ENCODE data around the gene RPL27A. TPM values are rescaled to one million over a fixed set of nuclear protein-coding genes. Genes with fewer than 3 reads are reported as not detected.
A peak's percentile ranks its signal among the peaks of the same experiment; 100 is the strongest.

Gene RPL27A
- total RNA-seq, 1 experiment from 2014 or later = 1,103 TPM

DNA sequence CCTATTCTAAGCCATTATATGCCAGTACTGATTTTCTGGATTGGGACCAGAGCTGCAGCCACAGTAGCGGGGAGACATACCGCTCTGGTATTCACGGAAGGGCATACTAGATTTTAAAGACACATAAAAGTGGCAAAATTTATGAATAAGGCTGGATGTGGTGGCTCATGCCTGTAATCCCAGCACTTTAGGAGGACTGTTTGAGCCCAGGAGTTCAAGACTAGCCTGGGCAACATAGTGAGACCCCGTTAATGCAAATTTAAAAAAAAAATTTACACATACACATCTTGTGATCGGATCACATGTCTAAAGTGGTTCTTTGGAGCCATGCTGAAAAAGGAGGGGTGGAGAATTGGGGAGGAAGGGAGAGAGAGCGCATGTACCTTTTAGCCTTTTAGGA, 9.0 kb downstream of the RPL27A start:
- no peaks in the 10 kb centered on the region for H3K27me3 Mint-ChIP-seq (ENCODE audit: low read depth)
- TF ChIP-seq, protein P1, sequence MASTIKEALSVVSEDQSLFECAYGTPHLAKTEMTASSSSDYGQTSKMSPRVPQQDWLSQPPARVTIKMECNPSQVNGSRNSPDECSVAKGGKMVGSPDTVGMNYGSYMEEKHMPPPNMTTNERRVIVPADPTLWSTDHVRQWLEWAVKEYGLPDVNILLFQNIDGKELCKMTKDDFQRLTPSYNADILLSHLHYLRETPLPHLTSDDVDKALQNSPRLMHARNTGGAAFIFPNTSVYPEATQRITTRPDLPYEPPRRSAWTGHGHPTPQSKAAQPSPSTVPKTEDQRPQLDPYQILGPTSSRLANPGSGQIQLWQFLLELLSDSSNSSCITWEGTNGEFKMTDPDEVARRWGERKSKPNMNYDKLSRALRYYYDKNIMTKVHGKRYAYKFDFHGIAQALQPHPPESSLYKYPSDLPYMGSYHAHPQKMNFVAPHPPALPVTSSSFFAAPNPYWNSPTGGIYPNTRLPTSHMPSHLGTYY (CRISPR knock-in tag; IDR thresholded peaks at IDR 0.05) = peak; percentile 22; the same call in 1 of the 2 replicates
- TF ChIP-seq, protein P2, sequence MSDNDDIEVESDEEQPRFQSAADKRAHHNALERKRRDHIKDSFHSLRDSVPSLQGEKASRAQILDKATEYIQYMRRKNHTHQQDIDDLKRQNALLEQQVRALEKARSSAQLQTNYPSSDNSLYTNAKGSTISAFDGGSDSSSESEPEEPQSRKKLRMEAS (CRISPR knock-in tag; IDR thresholded peaks at IDR 0.05) = no peak
- TF ChIP-seq EMX1 (CRISPR knock-in tag; IDR thresholded peaks at IDR 0.05) (peak; percentile 49; the same call in 1 of the 2 replicates), SMAD4 (CRISPR knock-in tag; IDR thresholded peaks at IDR 0.05) (no peak), ZNF671 (CRISPR knock-in tag; IDR thresholded peaks at IDR 0.05) (peak; percentile 71; the same call in 1 of the 2 replicates), NFATC4 (CRISPR knock-in tag; IDR thresholded peaks at IDR 0.05) (0 out of 2 replicates have a peak, but pooled peaks have one; percentile 54)
- TF ChIP-seq, protein P3, sequence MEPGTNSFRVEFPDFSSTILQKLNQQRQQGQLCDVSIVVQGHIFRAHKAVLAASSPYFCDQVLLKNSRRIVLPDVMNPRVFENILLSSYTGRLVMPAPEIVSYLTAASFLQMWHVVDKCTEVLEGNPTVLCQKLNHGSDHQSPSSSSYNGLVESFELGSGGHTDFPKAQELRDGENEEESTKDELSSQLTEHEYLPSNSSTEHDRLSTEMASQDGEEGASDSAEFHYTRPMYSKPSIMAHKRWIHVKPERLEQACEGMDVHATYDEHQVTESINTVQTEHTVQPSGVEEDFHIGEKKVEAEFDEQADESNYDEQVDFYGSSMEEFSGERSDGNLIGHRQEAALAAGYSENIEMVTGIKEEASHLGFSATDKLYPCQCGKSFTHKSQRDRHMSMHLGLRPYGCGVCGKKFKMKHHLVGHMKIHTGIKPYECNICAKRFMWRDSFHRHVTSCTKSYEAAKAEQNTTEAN (CRISPR knock-in tag; IDR thresholded peaks at IDR 0.05) = no peak
- TF ChIP-seq, protein P4, sequence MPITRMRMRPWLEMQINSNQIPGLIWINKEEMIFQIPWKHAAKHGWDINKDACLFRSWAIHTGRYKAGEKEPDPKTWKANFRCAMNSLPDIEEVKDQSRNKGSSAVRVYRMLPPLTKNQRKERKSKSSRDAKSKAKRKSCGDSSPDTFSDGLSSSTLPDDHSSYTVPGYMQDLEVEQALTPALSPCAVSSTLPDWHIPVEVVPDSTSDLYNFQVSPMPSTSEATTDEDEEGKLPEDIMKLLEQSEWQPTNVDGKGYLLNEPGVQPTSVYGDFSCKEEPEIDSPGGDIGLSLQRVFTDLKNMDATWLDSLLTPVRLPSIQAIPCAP (CRISPR knock-in tag; IDR thresholded peaks at IDR 0.05) = no peak
- H3K36me3 Mint-ChIP-seq = peaks cover 54% of the 10 kb centered on the region
- H3K9me3 Mint-ChIP-seq = peaks cover 8% of the 10 kb centered on the region; the same call in 1 of the 2 replicates
- ATAC-seq = no peak
- POLR2A ChIA-PET = interaction anchor here (0.6 kb wide), 1 partner anchor 20 kb away, joined by 3 read pairs; no protein-coding TSS in a partner anchor
- no peak overlapping the region for H3K4me3 Mint-ChIP-seq
- peaks cover 43% of the 10 kb centered on the region for H3K4me1 Mint-ChIP-seq
- CTCF ChIA-PET = no interaction called here
- DNase-seq (ENCODE audit: low spot score) = no peak
- no peak overlapping the region for H3K27ac Mint-ChIP-seq

DNA sequence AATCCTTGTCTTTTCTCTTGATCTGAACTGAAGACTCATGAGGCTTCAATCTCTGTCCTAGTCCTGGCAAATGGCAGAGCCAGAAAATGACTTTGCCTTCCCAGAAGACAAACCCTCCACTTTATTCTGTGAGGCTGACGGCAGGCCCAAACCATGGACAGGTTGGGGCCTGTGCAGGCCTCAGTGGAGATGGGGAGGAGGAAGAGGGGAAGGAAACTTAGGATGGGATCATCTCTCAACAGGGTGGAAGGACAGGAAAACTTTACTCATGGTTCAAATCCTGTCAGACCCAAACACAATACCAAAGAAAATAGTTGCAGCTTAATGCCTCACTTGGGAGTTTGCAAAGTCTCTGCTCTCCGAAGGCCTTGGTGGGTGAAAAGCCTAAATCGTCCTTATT, 9.8 kb downstream of the RPL27A start:
- no peak for DNase-seq (ENCODE audit: low spot score)
- CTCF ChIA-PET = no interaction called here
- peaks cover 57% of the 10 kb centered on the region for H3K36me3 Mint-ChIP-seq

DNA sequence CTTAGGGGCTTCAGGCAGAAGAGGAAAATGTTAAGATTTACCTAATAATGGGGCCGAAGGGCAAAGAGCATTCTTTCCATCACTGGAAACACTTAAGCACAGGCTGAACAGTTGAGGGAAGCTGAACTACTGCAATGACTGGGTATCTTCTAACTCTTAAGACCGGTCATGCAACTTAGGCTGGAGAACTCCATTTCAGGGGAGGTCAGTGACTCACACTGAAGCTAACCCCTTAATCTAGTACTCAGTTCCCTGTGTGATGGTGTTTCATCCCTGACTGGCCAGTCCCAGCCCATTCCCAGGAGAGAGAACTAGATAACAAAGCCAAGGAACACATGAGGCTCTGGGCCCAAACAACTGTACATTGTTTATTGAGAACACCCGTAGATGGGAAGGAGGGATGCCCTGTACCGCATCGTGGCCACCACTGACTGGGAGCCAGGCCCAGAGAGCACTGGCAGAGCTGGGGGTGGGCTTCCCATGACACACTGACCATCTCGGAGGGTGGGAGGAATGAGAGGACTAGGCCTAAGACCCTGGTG, 10.5 kb downstream of the RPL27A start:
- peaks cover 61% of the 10 kb centered on the region for H3K36me3 Mint-ChIP-seq
- H3K4me3 Mint-ChIP-seq = no peak overlapping the region
- peaks cover 43% of the 10 kb centered on the region for H3K4me1 Mint-ChIP-seq
- TF ChIP-seq, protein P5, sequence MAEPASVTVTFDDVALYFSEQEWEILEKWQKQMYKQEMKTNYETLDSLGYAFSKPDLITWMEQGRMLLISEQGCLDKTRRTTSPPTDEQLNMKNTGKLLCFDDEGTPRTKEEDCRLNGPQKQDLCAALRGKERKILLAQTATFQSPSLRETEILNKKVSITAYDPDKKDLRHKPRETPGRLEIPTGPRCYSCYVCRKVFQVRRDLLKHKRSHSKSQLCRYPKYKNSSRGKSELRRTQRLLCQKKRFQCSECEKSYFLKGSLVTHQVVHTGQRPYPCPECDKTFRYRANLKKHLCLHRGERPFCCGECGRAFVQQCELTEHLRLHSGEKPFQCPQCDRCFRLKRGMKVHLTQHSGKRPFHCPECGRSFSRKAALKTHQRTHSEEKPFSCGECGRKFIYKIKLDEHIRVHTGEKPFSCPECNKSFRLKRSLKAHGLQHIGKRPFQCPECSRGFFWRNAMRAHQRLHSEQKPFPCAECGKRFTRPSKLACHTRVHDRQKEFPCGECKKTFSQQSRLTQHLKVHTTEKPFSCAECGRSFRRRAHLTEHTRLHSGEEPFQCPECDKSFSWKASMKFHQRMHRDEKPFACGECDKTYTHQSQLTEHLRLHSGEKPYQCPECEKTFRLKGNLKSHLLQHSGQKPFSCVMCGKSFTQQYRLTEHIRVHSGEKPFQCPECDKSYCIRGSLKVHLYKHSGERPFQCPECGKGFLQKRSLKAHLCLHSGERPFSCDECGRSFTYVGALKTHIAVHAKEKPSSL (CRISPR knock-in tag; conservative IDR thresholded peaks at IDR 0.05) = no peak
- TF ChIP-seq, protein P6, sequence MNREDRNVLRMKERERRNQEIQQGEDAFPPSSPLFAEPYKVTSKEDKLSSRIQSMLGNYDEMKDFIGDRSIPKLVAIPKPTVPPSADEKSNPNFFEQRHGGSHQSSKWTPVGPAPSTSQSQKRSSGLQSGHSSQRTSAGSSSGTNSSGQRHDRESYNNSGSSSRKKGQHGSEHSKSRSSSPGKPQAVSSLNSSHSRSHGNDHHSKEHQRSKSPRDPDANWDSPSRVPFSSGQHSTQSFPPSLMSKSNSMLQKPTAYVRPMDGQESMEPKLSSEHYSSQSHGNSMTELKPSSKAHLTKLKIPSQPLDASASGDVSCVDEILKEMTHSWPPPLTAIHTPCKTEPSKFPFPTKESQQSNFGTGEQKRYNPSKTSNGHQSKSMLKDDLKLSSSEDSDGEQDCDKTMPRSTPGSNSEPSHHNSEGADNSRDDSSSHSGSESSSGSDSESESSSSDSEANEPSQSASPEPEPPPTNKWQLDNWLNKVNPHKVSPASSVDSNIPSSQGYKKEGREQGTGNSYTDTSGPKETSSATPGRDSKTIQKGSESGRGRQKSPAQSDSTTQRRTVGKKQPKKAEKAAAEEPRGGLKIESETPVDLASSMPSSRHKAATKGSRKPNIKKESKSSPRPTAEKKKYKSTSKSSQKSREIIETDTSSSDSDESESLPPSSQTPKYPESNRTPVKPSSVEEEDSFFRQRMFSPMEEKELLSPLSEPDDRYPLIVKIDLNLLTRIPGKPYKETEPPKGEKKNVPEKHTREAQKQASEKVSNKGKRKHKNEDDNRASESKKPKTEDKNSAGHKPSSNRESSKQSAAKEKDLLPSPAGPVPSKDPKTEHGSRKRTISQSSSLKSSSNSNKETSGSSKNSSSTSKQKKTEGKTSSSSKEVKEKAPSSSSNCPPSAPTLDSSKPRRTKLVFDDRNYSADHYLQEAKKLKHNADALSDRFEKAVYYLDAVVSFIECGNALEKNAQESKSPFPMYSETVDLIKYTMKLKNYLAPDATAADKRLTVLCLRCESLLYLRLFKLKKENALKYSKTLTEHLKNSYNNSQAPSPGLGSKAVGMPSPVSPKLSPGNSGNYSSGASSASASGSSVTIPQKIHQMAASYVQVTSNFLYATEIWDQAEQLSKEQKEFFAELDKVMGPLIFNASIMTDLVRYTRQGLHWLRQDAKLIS (CRISPR knock-in tag; IDR thresholded peaks at IDR 0.05; ENCODE audit: borderline replicate concordance) = no peak
- 0 out of 2 replicates have a peak, but pooled peaks have one; percentile 6 for TF ChIP-seq NFATC4 (CRISPR knock-in tag; IDR thresholded peaks at IDR 0.05)
- ChIA-PET CTCF (no interaction called here), POLR2A (no interaction called here)
- H3K27me3 Mint-ChIP-seq (ENCODE audit: low read depth) = no peaks in the 10 kb centered on the region
- H3K27ac Mint-ChIP-seq = peak overlapping the region; percentile 50
- ATAC-seq (no peak), DNase-seq (ENCODE audit: low spot score) (no peak)
- peaks cover 8% of the 10 kb centered on the region; the same call in 1 of the 2 replicates for H3K9me3 Mint-ChIP-seq

More for the DNA sequence above, 9.8 kb downstream of the RPL27A start:
- POLR2A ChIA-PET = no interaction called here
- TF ChIP-seq, protein P7, sequence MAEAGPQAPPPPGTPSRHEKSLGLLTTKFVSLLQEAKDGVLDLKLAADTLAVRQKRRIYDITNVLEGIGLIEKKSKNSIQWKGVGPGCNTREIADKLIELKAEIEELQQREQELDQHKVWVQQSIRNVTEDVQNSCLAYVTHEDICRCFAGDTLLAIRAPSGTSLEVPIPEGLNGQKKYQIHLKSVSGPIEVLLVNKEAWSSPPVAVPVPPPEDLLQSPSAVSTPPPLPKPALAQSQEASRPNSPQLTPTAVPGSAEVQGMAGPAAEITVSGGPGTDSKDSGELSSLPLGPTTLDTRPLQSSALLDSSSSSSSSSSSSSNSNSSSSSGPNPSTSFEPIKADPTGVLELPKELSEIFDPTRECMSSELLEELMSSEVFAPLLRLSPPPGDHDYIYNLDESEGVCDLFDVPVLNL (CRISPR knock-in tag; IDR thresholded peaks at IDR 0.05; ENCODE audit: borderline replicate concordance, low read depth) = no peak
- TF ChIP-seq, protein P5 (CRISPR knock-in tag; conservative IDR thresholded peaks at IDR 0.05) = 0 out of 2 replicates have a peak, but pooled peaks have one; percentile 42
- ATAC-seq = no peak
- Mint-ChIP-seq H3K4me3 (no peak overlapping the region), H3K27ac (peak overlapping the region; percentile 50; the same call in 1 of the 2 replicates), H3K27me3 (ENCODE audit: low read depth) (no peaks in the 10 kb centered on the region), H3K4me1 (peaks cover 43% of the 10 kb centered on the region), H3K9me3 (peaks cover 8% of the 10 kb centered on the region; the same call in 1 of the 2 replicates)
